PC-3 (cell line): Measurements from ENCODE around the gene C9orf50. TPM values are rescaled to one million over a fixed set of nuclear protein-coding genes. Genes with fewer than 3 reads are reported as not detected.

Experiments used
- ATAC-seq: fragments of 200-7000 bp; cut with Tn5 transposase; 2 replicates; pipeline ENCODE4 v1.9.1; 2020; ENCODE audit warnings: mild to moderate bottlenecking, moderate library complexity
- BruUV-seq: library from RNA; stranded (reverse); fragments of 400-500 nt; replicated peaks from 2 replicates; lab custom pipeline; 2021; lab: Mats Ljungman, UMichigan
- CTCF ChIA-PET: fragments of 300-600 bp; sonication (Branson Sonifier 250); formaldehyde crosslinking; loops from one replicate; lab custom pipeline; 2022; ENCODE audit warnings: antibody characterized with exemption; lab: Charles Lee
- POLR2A ChIA-PET: fragments of 300-600 bp; sonication (Branson Sonifier 250); formaldehyde crosslinking; loops from one replicate; lab custom pipeline; 2022; ENCODE audit warnings: antibody characterized with exemption; ENCODE audit not compliant: unreplicated experiment; lab: Charles Lee
- DNase-seq: peaks from one replicate; pipeline ENCODE4 v3.0.0-alpha.2; 2015
- H2AFZ ChIP-seq: fragments of 300-600 bp; sonication (generic); 2 replicates; pipeline ENCODE4 v1.6.0; 2016; ENCODE audit warnings: antibody characterized with exemption, low read length
- H3F3A ChIP-seq: fragments of 300-600 bp; sonication (generic); one replicate; pipeline ENCODE4 v1.6.0; 2017; ENCODE audit warnings: antibody characterized with exemption, low read length, control low read depth, mild to moderate bottlenecking; ENCODE audit not compliant: unreplicated experiment
- H3K27ac ChIP-seq: fragments of 300-600 bp; sonication (generic); 2 replicates; pipeline ENCODE4 v1.5.1; 2016; ENCODE audit warnings: mild to moderate bottlenecking, low read length
- H3K27me3 ChIP-seq: fragments of 300-600 bp; sonication (generic); 2 replicates; pipeline ENCODE4 v1.6.1; 2016; ENCODE audit warnings: low read length, mixed read lengths
- H3K36me3 ChIP-seq: fragments of 300-600 bp; sonication (generic); 2 replicates; pipeline ENCODE4 v1.6.1; 2016; ENCODE audit warnings: low read depth, mixed run types, low read length, mixed read lengths
- H3K4me1 ChIP-seq: fragments of 300-600 bp; sonication (generic); 2 replicates; pipeline ENCODE4 v1.5.1; 2016; ENCODE audit warnings: low read length; ENCODE audit not compliant: insufficient read depth
- H3K4me2 ChIP-seq: fragments of 300-600 bp; sonication (generic); 2 replicates; pipeline ENCODE4 v1.6.0; 2016; ENCODE audit warnings: low read length
- H3K4me3 ChIP-seq: fragments of 300-600 bp; sonication (generic); 2 replicates; pipeline ENCODE4 v1.5.1; 2016; ENCODE audit warnings: mild to moderate bottlenecking, low read length, mixed read lengths
- H3K79me2 ChIP-seq: fragments of 300-600 bp; sonication (generic); 2 replicates; pipeline ENCODE4 v1.6.1; 2017; ENCODE audit warnings: low read length, mixed read lengths
- H3K9ac ChIP-seq: fragments of 300-600 bp; sonication (generic); 2 replicates; pipeline ENCODE4 v1.6.0; 2016; ENCODE audit warnings: mild to moderate bottlenecking, low read length
- H3K9me2 ChIP-seq: fragments of 300-600 bp; sonication (generic); replicated peaks from 2 replicates; pipeline ENCODE4 v1.6.1; 2016; ENCODE audit warnings: mixed run types, low read length, mixed read lengths
- H3K9me3 ChIP-seq: fragments of 300-600 bp; sonication (generic); 2 replicates; pipeline ENCODE4 v1.6.1; 2016; ENCODE audit warnings: low read length, mixed read lengths
- H4K20me1 ChIP-seq: fragments of 300-600 bp; sonication (generic); 2 replicates; pipeline ENCODE4 v1.6.1; 2016; ENCODE audit warnings: low read length, mixed read lengths
- EZH2 ChIP-seq: fragments of 300-600 bp; sonication (generic); IDR thresholded peaks from one replicate; pipeline ENCODE4 v1.6.1; 2017; ENCODE audit warnings: antibody characterized with exemption, mild to moderate bottlenecking, low read length; ENCODE audit not compliant: unreplicated experiment
- EZH2phosphoT487 ChIP-seq: fragments of 300-600 bp; sonication (generic); IDR thresholded peaks from 2 replicates; pipeline ENCODE4 v1.6.1; 2018; ENCODE audit warnings: mild to moderate bottlenecking, antibody characterized with exemption, low read length, borderline replicate concordance
- intact Hi-C: fragments of 100-400 bp; cut with micrococcal nuclease; formaldehyde crosslinking; loops from 2 replicates; pipeline ENCODE4 v1.9.0; 2023
- total RNA-seq: library from RNA; depleted of rRNA; stranded (reverse); fragments of >200 nt; gene quantifications from 2 replicates; pipeline ENCODE4 v1.2.3, GENCODE V29; 2014
- TF ChIP-seq, protein P1 (sequence below): fragments of 300-600 bp; sonication (generic); conservative IDR thresholded peaks from 2 replicates; pipeline ENCODE4 v1.5.1; 2017; ENCODE audit warnings: antibody characterized with exemption, low read depth, mild to moderate bottlenecking, low read length

Gene C9orf50
- total RNA-seq, 1 experiment from 2014 or later: not detected

DNA sequence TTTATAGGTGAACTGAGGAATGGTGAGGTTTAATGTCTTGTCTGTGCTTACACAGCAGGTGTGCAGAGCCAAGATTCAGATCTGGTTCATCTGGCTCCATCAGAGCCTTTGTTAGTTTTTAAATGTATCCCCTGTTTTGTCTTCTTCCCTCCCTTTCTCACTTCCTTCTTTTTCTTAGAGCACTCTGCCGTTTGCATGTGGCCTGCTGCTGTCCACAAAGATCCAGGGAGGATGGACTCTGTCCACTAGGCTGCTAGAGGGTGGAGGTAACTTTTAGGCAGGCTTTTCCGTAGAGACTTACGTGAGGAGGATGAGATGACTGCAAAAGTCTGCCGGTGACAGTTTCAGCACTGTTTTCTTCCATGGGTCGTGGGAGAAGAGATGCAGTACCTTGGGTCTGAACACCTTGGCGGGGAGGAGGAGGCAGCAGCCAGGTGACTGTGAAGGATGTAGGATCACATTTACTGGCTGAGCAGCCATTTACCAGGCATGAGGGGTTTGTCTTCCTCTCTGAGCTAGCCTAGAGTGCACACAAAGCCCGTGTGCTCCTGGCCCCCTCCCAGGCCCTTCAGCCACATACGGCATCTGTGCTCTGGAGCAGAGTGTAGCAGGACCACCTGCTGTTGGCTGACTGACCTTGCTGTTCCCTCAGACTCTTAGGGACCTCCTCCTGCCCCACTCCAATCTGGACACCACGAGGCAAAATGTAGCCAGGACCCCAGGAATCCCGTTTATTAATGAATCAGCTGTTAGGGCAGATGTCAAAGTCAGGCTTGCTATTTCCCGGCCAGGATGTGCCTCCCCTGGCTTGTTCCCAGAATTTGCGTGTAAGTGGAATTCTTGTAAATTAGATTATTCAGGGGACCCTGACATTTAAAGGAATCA is 6.9 kb upstream of the C9orf50 start:
- H3K79me2 ChIP-seq: peaks cover 69% of the 10 kb centered on the region
- POLR2A ChIA-PET: no interaction called here
- CTCF ChIA-PET: no interaction called here
- peak overlapping the region; percentile 96; the same call in 1 of the 2 replicates for H3K9ac ChIP-seq
- peaks cover 26% of the 10 kb centered on the region; the same call in 1 of the 2 replicates for H4K20me1 ChIP-seq
- intact Hi-C loops: no loop called here
- no peaks in the 10 kb centered on the region for H3K27me3 ChIP-seq
- TF ChIP-seq EZH2 (no peak), EZH2phosphoT487 (no peak)
- TF ChIP-seq, protein P1, sequence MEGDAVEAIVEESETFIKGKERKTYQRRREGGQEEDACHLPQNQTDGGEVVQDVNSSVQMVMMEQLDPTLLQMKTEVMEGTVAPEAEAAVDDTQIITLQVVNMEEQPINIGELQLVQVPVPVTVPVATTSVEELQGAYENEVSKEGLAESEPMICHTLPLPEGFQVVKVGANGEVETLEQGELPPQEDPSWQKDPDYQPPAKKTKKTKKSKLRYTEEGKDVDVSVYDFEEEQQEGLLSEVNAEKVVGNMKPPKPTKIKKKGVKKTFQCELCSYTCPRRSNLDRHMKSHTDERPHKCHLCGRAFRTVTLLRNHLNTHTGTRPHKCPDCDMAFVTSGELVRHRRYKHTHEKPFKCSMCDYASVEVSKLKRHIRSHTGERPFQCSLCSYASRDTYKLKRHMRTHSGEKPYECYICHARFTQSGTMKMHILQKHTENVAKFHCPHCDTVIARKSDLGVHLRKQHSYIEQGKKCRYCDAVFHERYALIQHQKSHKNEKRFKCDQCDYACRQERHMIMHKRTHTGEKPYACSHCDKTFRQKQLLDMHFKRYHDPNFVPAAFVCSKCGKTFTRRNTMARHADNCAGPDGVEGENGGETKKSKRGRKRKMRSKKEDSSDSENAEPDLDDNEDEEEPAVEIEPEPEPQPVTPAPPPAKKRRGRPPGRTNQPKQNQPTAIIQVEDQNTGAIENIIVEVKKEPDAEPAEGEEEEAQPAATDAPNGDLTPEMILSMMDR: no peak
- no peak for ATAC-seq
- H2AFZ ChIP-seq: no peak overlapping the region
- BruUV-seq: no TSS peak
- peak overlapping the region; percentile 87 for H3K4me3 ChIP-seq
- H3K9me2 ChIP-seq: no peaks in the 10 kb centered on the region
- H3K36me3 ChIP-seq: no peaks in the 10 kb centered on the region; the same call in none of the 2 replicates
- no peak for DNase-seq
- peaks cover 19% of the 10 kb centered on the region for H3K4me1 ChIP-seq
- no peaks in the 10 kb centered on the region for H3F3A ChIP-seq
- no peak overlapping the region for H3K27ac ChIP-seq
- no peaks in the 10 kb centered on the region for H3K9me3 ChIP-seq
- H3K4me2 ChIP-seq: peak overlapping the region; percentile 93

DNA sequence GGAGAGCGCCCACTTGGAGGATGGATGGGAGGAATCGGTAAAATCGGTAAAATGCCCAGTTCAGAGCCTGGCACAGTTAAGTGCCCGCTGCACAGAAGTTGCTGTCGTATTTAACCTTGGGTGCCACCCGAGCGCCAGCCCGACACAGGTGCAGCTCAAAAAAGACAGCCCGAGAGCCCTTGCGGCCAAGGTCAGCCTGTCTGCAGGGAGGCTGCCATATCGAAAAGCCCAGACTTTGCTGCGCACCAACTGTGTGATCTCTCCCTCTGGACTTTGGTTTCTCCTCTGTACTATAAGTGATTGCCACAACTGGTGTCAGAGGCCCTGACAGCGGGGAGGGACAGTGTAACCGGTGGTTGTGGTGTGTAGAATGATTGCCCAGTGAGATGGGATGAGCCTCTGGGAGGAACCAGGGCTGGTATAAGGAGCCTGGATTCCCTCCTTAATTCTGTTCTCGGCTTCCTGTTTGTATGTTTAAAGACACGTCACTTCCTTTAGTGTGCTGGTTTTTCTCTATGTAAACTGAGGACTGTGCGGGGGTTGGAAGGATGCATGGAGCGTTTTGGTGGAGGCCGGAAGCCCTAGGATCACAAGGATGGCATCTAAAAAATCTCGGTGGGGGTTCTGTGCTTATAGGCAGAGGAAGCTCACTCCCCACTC is 5.9 kb upstream of the C9orf50 start:
- peak; percentile 52 for ATAC-seq

More for the DNA sequence above, 5.9 kb upstream of the C9orf50 start:
- H3K9me3 ChIP-seq: no peaks in the 10 kb centered on the region
- H3K9ac ChIP-seq: peak overlapping the region; percentile 96
- peaks cover 25% of the 10 kb centered on the region; the same call in 1 of the 2 replicates for H4K20me1 ChIP-seq
- peaks cover 19% of the 10 kb centered on the region for H3K4me1 ChIP-seq
- H3K9me2 ChIP-seq: no peaks in the 10 kb centered on the region
- no peaks in the 10 kb centered on the region for H3K27me3 ChIP-seq
- peak overlapping the region; percentile 61 for H3K27ac ChIP-seq
- no peaks in the 10 kb centered on the region; the same call in 1 of the 2 replicates for H3K36me3 ChIP-seq
- POLR2A ChIA-PET: no interaction called here
- DNase-seq: peak; percentile 37
- peak overlapping the region; percentile 93 for H3K4me2 ChIP-seq
- intact Hi-C loops: no loop called here
- CTCF ChIA-PET: interaction anchor here (0.6 to 1.1 kb wide), 2 partner anchors 410 to 495 kb away, joined by 4 to 13 read pairs; no protein-coding TSS in a partner anchor
- peaks cover 59% of the 10 kb centered on the region for H3K79me2 ChIP-seq
- no peak for TF ChIP-seq EZH2
- no peak for TF ChIP-seq EZH2phosphoT487
- TF ChIP-seq, protein P1: no peak
- H2AFZ ChIP-seq: peak overlapping the region; percentile 75
- H3K4me3 ChIP-seq: peak overlapping the region; percentile 87
- H3F3A ChIP-seq: no peaks in the 10 kb centered on the region
- no TSS peak for BruUV-seq
